Measurements from ENCODE around the gene MAML3.

Gene MAML3

GRCh38 chr4:140003876-140004548 lies 150.0 kb downstream of the MAML3 start:
- no peak for DNase-seq (ENCODE audit: low spot score)

GRCh38 chr4:140000232-140000631 lies 153.8 kb downstream of the MAML3 start:
- no peak for DNase-seq (ENCODE audit: low spot score)

GRCh38 chr4:139988863-139989765 lies 164.9 kb downstream of the MAML3 start:
- DNase-seq (ENCODE audit: low spot score), result no peak

- DNase-seq (ENCODE audit: low spot score), result no peak
Observed at GRCh38 chr4:139987502-139987850, 166.5 kb downstream of the MAML3 start.

- no peak for DNase-seq (ENCODE audit: low spot score)
Observed at GRCh38 chr4:139986689-139987501, 167.1 kb downstream of the MAML3 start.

- DNase-seq (ENCODE audit: low spot score), result no peak
Observed at GRCh38 chr4:139986106-139986505, 167.9 kb downstream of the MAML3 start.

- no peak for DNase-seq (ENCODE audit: low spot score)
Observed at GRCh38 chr4:139985401-139985800, 168.6 kb downstream of the MAML3 start.

GRCh38 chr4:139984471-139984870 lies 169.5 kb downstream of the MAML3 start:
- DNase-seq (ENCODE audit: low spot score), result no peak

- no peak for DNase-seq (ENCODE audit: low spot score)
Observed at GRCh38 chr4:139978692-139979091, 175.3 kb downstream of the MAML3 start.

- no peak for DNase-seq (ENCODE audit: low spot score)
Observed at GRCh38 chr4:139977838-139978609, 176.0 kb downstream of the MAML3 start.

- DNase-seq (ENCODE audit: low spot score), result no peak
Observed at GRCh38 chr4:139975830-139976272, 178.1 kb downstream of the MAML3 start.

GRCh38 chr4:139973616-139974015 lies 180.4 kb downstream of the MAML3 start:
- no peak for DNase-seq (ENCODE audit: low spot score)

GRCh38 chr4:139973015-139973414 lies 181.0 kb downstream of the MAML3 start:
- no peak for DNase-seq (ENCODE audit: low spot score)

GRCh38 chr4:139972305-139972704 lies 181.7 kb downstream of the MAML3 start:
- no peak for DNase-seq (ENCODE audit: low spot score)

GRCh38 chr4:139971111-139971510 lies 182.9 kb downstream of the MAML3 start:
- no peak for DNase-seq (ENCODE audit: low spot score)

- DNase-seq (ENCODE audit: low spot score), result no peak
Observed at GRCh38 chr4:139969635-139970266, 184.2 kb downstream of the MAML3 start.

- no peak for DNase-seq (ENCODE audit: low spot score)
Observed at GRCh38 chr4:139968831-139969230, 185.2 kb downstream of the MAML3 start.

GRCh38 chr4:139966383-139966782 lies 187.6 kb downstream of the MAML3 start:
- no peak for DNase-seq (ENCODE audit: low spot score)

GRCh38 chr4:139965789-139966188 lies 188.2 kb downstream of the MAML3 start:
- DNase-seq (ENCODE audit: low spot score), result no peak

- no peak for DNase-seq (ENCODE audit: low spot score)
Observed at GRCh38 chr4:139963708-139964107, 190.3 kb downstream of the MAML3 start.

- DNase-seq (ENCODE audit: low spot score), result no peak
Observed at GRCh38 chr4:139962130-139962684, 191.8 kb downstream of the MAML3 start.

All from left forelimb (tissue), 1 donor.